ENCODE results near the gene BOLA3.

DNA sequence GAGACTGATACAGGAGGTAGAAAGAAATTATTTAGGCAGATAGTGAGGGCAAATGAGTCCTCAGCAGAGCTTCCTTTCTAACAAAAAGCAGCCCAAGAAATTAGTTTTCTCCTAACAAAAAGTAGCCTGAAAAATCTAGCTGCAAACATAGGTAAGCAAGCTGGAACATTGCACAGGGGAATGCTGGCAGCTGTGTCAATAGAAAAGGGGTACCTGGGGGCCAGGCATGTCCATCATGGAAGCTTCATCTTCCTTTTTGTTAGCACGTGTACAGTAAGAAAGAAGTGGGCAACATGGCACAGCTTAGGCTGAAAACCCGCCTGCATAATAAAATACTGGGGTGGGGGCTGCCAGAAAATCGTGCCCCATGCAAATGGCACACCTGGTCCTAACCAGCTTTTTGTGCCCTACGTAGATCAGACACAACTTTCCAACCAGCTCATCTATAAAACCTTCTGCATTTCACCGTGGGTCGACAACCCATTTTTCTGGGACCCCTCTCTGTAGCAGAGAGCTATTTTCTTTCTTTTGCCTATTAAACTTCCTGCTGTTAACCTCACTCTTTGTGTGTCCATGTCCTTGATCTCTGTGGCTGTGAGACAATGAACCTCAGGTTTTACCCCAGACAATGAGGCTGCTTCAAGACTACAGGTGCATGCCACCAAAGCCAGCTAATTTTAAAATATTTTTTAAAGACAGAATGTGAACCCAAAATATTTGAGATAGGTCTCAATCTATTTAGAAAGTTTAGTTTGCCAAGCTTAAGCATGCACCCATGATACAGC, 44.1 kb upstream of the BOLA3 start:
- no peak for TF ChIP-seq POLR2A (IDR thresholded peaks at IDR 0.05; ENCODE audit: low read depth, low read length)
- TF ChIP-seq, protein P1, sequence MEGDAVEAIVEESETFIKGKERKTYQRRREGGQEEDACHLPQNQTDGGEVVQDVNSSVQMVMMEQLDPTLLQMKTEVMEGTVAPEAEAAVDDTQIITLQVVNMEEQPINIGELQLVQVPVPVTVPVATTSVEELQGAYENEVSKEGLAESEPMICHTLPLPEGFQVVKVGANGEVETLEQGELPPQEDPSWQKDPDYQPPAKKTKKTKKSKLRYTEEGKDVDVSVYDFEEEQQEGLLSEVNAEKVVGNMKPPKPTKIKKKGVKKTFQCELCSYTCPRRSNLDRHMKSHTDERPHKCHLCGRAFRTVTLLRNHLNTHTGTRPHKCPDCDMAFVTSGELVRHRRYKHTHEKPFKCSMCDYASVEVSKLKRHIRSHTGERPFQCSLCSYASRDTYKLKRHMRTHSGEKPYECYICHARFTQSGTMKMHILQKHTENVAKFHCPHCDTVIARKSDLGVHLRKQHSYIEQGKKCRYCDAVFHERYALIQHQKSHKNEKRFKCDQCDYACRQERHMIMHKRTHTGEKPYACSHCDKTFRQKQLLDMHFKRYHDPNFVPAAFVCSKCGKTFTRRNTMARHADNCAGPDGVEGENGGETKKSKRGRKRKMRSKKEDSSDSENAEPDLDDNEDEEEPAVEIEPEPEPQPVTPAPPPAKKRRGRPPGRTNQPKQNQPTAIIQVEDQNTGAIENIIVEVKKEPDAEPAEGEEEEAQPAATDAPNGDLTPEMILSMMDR (IDR thresholded peaks at IDR 0.05; ENCODE audit: extremely low read depth in 1 of 2, insufficient read depth in 1 of 2, low read depth in 1 of 2, low read length in 2 of 2), result no peak
- no peak for TF ChIP-seq POLR2AphosphoS5 (IDR thresholded peaks at IDR 0.05; ENCODE audit: insufficient read depth, low read depth, low read length)
